ENCODE measurements around the gene ATAD1.

DNA sequence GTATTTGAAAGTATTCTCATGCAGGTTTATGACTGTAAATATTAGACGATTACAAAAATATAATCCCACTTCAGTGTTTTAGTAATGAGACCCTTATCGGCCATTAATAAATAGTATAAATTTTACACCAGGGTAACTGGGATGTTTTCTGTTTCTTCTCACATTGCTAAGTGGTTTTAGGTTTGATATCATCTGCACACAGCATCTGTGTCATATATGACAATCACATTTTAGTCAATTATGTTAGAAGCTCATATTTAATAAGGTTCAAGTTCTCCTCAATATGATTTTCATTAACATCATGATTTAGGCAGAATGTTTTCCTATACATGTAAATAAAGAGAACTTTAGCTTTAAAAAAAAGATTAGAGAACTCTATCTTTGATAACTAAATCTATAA, 66.8 kb downstream of the ATAD1 start:
- TF ChIP-seq, protein P1, sequence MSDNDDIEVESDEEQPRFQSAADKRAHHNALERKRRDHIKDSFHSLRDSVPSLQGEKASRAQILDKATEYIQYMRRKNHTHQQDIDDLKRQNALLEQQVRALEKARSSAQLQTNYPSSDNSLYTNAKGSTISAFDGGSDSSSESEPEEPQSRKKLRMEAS (IDR thresholded peaks at IDR 0.05) = no peak
- TF ChIP-seq KDM1A (IDR thresholded peaks at IDR 0.05; ENCODE audit: borderline replicate concordance, low read length) (no peak), EZH2 (IDR thresholded peaks at IDR 0.05; ENCODE audit: low read depth, low read length, severe bottlenecking) (no peak), FOSL1 (IDR thresholded peaks at IDR 0.05; ENCODE audit: insufficient read depth, low read depth, low read length) (no peak)
- TF ChIP-seq, protein P2, sequence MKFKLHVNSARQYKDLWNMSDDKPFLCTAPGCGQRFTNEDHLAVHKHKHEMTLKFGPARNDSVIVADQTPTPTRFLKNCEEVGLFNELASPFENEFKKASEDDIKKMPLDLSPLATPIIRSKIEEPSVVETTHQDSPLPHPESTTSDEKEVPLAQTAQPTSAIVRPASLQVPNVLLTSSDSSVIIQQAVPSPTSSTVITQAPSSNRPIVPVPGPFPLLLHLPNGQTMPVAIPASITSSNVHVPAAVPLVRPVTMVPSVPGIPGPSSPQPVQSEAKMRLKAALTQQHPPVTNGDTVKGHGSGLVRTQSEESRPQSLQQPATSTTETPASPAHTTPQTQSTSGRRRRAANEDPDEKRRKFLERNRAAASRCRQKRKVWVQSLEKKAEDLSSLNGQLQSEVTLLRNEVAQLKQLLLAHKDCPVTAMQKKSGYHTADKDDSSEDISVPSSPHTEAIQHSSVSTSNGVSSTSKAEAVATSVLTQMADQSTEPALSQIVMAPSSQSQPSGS (IDR thresholded peaks at IDR 0.05; ENCODE audit: low read length) = no peak

Data from H1 (cell line).